ENCODE data around the gene A4GALT.

A4GALT gene

GRCh38 chr22:42692239-42693054 is 28.2 kb downstream of the A4GALT start:
- Histone ChIP-seq H3K4me3 (ENCODE audit: insufficient read depth, low read length, poor library complexity, severe bottlenecking) (no peak overlapping the region), H3K36me3 (ENCODE audit: low read length) (no peaks in the 10 kb centered on the region), H3K79me2 (ENCODE audit: insufficient read depth, low read length) (peaks cover 3% of the 10 kb centered on the region; the same call in 1 of the 2 replicates), H3K9ac (ENCODE audit: low read length) (peak overlapping the region; percentile 30), H3K4me2 (ENCODE audit: low read depth, low read length, poor library complexity, severe bottlenecking) (peak overlapping the region; percentile 34), H3K27me3 (ENCODE audit: low read length) (no peaks in the 10 kb centered on the region), H3K27ac (ENCODE audit: low read depth, low read length) (peak overlapping the region; percentile 51), H2AFZ (ENCODE audit: low read depth, low read length, severe bottlenecking) (peak overlapping the region; percentile 23), H3F3A (ENCODE audit: insufficient read depth) (no peaks in the 10 kb centered on the region), H4K20me1 (ENCODE audit: low read depth, low read length) (no peaks in the 10 kb centered on the region), H3K9me2 (replicated peaks; ENCODE audit: insufficient read depth, low read length) (no peaks in the 10 kb centered on the region), H3K9me3 (ENCODE audit: insufficient read depth, low read length) (no peaks in the 10 kb centered on the region)
- TF ChIP-seq CTCF (IDR thresholded peaks at IDR 0.05; ENCODE audit: insufficient read depth, low read length, poor library complexity, severe bottlenecking) (peak; percentile 75), EZH2phosphoT487 (conservative IDR thresholded peaks at IDR 0.05; ENCODE audit: low read length) (no peak)

DNA sequence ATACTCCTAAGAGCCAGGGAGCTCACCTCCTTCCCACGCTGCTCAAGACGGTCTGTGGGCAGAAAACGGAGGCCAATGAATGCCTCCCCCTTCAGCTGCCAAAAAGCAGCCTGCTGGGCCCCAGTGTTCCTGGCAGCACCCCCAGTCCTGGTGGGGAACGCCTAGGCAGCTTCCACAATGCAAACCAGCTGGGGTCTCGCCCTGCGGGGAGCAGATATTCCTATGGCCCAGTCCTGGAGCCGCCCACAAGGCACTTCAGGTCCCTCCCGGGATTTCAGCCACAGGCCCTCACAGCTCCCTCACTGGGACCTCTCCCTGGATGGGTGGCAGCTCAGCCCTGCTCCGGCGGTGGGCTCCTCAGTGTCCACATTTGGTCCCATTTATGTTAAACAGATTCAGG is 29.2 kb downstream of the A4GALT start:
- H3F3A ChIP-seq (ENCODE audit: insufficient read depth): no peaks in the 10 kb centered on the region
- no peak overlapping the region for H3K9ac ChIP-seq (ENCODE audit: low read length)
- H4K20me1 ChIP-seq (ENCODE audit: low read depth, low read length): no peaks in the 10 kb centered on the region
- H3K4me3 ChIP-seq (ENCODE audit: insufficient read depth, low read length, poor library complexity, severe bottlenecking): no peak overlapping the region
- H3K27ac ChIP-seq (ENCODE audit: low read depth, low read length): no peak overlapping the region
- no peak overlapping the region for H2AFZ ChIP-seq (ENCODE audit: low read depth, low read length, severe bottlenecking)
- no peaks in the 10 kb centered on the region for H3K79me2 ChIP-seq (ENCODE audit: insufficient read depth, low read length)
- no peak for TF ChIP-seq CTCF (IDR thresholded peaks at IDR 0.05; ENCODE audit: insufficient read depth, low read length, poor library complexity, severe bottlenecking)
- no peak for TF ChIP-seq EZH2phosphoT487 (conservative IDR thresholded peaks at IDR 0.05; ENCODE audit: low read length)
- no peaks in the 10 kb centered on the region for H3K9me3 ChIP-seq (ENCODE audit: insufficient read depth, low read length)
- no peaks in the 10 kb centered on the region for H3K9me2 ChIP-seq (replicated peaks; ENCODE audit: insufficient read depth, low read length)
- H3K4me2 ChIP-seq (ENCODE audit: low read depth, low read length, poor library complexity, severe bottlenecking): no peak overlapping the region
- H3K36me3 ChIP-seq (ENCODE audit: low read length): no peaks in the 10 kb centered on the region
- no peaks in the 10 kb centered on the region for H3K27me3 ChIP-seq (ENCODE audit: low read length)

- Histone ChIP-seq H3K9ac (ENCODE audit: low read length) (no peak overlapping the region), H3K27ac (ENCODE audit: low read depth, low read length) (no peak overlapping the region), H2AFZ (ENCODE audit: low read depth, low read length, severe bottlenecking) (no peak overlapping the region), H3F3A (ENCODE audit: insufficient read depth) (no peaks in the 10 kb centered on the region), H3K36me3 (ENCODE audit: low read length) (no peaks in the 10 kb centered on the region), H3K79me2 (ENCODE audit: insufficient read depth, low read length) (no peaks in the 10 kb centered on the region), H3K4me3 (ENCODE audit: insufficient read depth, low read length, poor library complexity, severe bottlenecking) (no peak overlapping the region), H3K4me2 (ENCODE audit: low read depth, low read length, poor library complexity, severe bottlenecking) (no peak overlapping the region), H3K9me2 (replicated peaks; ENCODE audit: insufficient read depth, low read length) (no peaks in the 10 kb centered on the region), H3K9me3 (ENCODE audit: insufficient read depth, low read length) (no peaks in the 10 kb centered on the region), H3K27me3 (ENCODE audit: low read length) (no peaks in the 10 kb centered on the region), H4K20me1 (ENCODE audit: low read depth, low read length) (no peaks in the 10 kb centered on the region)
- no peak for TF ChIP-seq EZH2phosphoT487 (conservative IDR thresholded peaks at IDR 0.05; ENCODE audit: low read length)
- no peak for TF ChIP-seq CTCF (IDR thresholded peaks at IDR 0.05; ENCODE audit: insufficient read depth, low read length, poor library complexity, severe bottlenecking)
Observed at GRCh38 chr22:42688241-42689211, 32.1 kb downstream of the A4GALT start.
